Prostate gland (tissue), 2 donors: ENCODE data around the gene CELF4. TPM values are rescaled to one million over a fixed set of nuclear protein-coding genes. Genes with fewer than 3 reads are reported as not detected.

Experiments used
- DNase-seq: peaks from one replicate; pipeline ENCODE4 v3.0.0-alpha.2; 2019; ENCODE audit warnings: low spot score
- H3K27ac ChIP-seq, 2 donors: fragments of 200-600 bp; sonication (generic); 2 replicates each; pipeline ENCODE4 v1.5.1; 2017 to 2019
- H3K27me3 ChIP-seq: fragments of 200-600 bp; sonication (generic); replicated peaks from 2 replicates; pipeline ENCODE4 v1.5.1; 2019; ENCODE audit not compliant: insufficient read depth
- H3K36me3 ChIP-seq, 2 donors: fragments of 200-600 bp; sonication (generic); 1 replicate in 1 of 2; 2 replicates in 1 of 2; pipeline versions ENCODE4 v1.5.1 to v1.8.1; 2017 to 2019
- H3K4me1 ChIP-seq: fragments of 200-600 bp; sonication (generic); replicated peaks from 2 replicates; pipeline ENCODE4 v1.5.1; 2019
- H3K4me3 ChIP-seq, 2 donors: fragments of 200-600 bp; sonication (generic); 2 replicates each; pipeline ENCODE4 v1.5.1; 2017 to 2019
- H3K9me3 ChIP-seq: fragments of 200-600 bp; sonication (generic); 2 replicates; pipeline ENCODE4 v1.5.1; 2017
- POLR2A ChIP-seq: fragments of 450-650 bp; IDR thresholded peaks from one replicate; pipeline ENCODE4 v1.6.1; 2016; ENCODE audit warnings: antibody characterized with exemption, mild to moderate bottlenecking
- POLR2AphosphoS5 ChIP-seq: sonication (generic); formaldehyde crosslinking; IDR thresholded peaks from one replicate; pipeline ENCODE4 v1.6.1; 2017; ENCODE audit warnings: antibody characterized with exemption
- WGBS: methylation state at CpG from one replicate; pipeline ENCODE4 v1.1.5; 2018; 5-methylcytosine and 5-hydroxymethylcytosine counted together
- intact Hi-C: fragments of 100-400 bp; cut with DNase I; formaldehyde crosslinking; loops from one replicate; pipeline ENCODE4 v1.14.2; 2022
- total RNA-seq, 2 donors: library from RNA; depleted of rRNA; stranded (reverse); fragments of >200 nt; gene quantifications; one replicate each; pipeline ENCODE4 v1.1.0, GENCODE V29; 2016
- TF ChIP-seq, protein P1 (sequence below), 4 experiments: fragments of 200-600 bp in 2 of 4; fragments of 450-650 bp in 2 of 4; sonication (generic) in 2 of 4; IDR thresholded peaks; 1 replicate in 3 of 4; 2 replicates in 1 of 4; pipeline ENCODE4 v1.5.1; 2016 to 2019; ENCODE audit warnings: antibody characterized with exemption in 4 of 4, mild to moderate bottlenecking in 2 of 4, moderate library complexity in 2 of 4

CELF4 gene
- total RNA-seq, 2 donors from 2014 or later = 7.8 to 8.5 TPM

DNA sequence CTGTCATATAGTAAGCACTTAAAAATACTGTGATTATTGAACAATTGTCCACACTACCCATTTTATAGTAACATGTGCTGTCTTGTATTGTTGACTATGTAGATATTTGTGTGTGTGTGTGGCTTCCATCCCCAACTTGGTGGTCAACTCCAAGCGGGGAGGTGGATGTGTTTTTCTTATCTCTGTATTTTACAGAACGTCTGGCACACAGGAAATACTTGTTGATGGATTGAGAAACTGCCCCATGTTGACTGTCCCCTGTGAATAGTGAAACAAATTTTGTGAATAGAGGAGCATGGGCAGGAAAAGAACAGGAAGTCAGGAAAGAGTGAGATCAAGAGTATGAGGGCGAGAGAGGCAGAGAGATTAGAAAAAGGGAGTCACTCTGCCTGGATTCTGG, 83.6 kb downstream of the CELF4 start:
- intact Hi-C loops = no loop called here
- Histone ChIP-seq H3K27me3 (peaks cover 21% of the 10 kb centered on the region), H3K9me3 (no peaks in the 10 kb centered on the region), H3K4me1 (no peaks in the 10 kb centered on the region), H3K4me3 (no peak overlapping the region), H3K36me3 (no peaks in the 10 kb centered on the region), H3K27ac (no peak overlapping the region)
- 50% methylated on average over 3 of the region's 3 CpGs for WGBS
- DNase-seq = no peak
- TF ChIP-seq POLR2A (no peak), POLR2AphosphoS5 (no peak)
- TF ChIP-seq, protein P1, sequence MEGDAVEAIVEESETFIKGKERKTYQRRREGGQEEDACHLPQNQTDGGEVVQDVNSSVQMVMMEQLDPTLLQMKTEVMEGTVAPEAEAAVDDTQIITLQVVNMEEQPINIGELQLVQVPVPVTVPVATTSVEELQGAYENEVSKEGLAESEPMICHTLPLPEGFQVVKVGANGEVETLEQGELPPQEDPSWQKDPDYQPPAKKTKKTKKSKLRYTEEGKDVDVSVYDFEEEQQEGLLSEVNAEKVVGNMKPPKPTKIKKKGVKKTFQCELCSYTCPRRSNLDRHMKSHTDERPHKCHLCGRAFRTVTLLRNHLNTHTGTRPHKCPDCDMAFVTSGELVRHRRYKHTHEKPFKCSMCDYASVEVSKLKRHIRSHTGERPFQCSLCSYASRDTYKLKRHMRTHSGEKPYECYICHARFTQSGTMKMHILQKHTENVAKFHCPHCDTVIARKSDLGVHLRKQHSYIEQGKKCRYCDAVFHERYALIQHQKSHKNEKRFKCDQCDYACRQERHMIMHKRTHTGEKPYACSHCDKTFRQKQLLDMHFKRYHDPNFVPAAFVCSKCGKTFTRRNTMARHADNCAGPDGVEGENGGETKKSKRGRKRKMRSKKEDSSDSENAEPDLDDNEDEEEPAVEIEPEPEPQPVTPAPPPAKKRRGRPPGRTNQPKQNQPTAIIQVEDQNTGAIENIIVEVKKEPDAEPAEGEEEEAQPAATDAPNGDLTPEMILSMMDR (IDR thresholded peaks at IDR 0.05) = no peak

DNA sequence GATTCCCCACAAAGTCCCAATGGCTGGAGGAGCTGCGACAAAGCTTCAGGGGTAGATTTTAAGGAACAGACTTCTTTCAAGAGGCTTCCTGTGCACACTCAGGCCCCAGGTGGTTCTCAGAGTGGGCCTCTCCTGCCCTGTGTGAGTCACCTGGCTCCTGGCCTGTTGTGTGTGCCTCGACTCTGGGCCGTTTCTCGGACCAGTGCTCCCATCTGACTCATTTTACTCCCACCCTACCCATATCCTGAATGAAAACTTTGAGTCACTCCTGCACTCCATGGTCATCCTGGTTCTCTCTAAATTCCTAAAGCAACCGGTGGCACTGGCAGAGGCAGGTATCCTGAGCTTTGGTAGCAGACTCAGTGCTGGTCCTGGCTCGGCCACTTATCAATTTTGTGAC, 84.1 kb downstream of the CELF4 start:
- intact Hi-C loops = no loop called here
- Histone ChIP-seq H3K27me3 (peaks cover 16% of the 10 kb centered on the region), H3K27ac (no peak overlapping the region), H3K4me1 (no peaks in the 10 kb centered on the region), H3K36me3 (no peaks in the 10 kb centered on the region), H3K9me3 (no peaks in the 10 kb centered on the region), H3K4me3 (no peak overlapping the region)
- WGBS = 70% methylated on average over 6 of the region's 6 CpGs
- no peak for DNase-seq
- TF ChIP-seq POLR2A = no peak
- TF ChIP-seq, protein P1 (IDR thresholded peaks at IDR 0.05) = no peak
- TF ChIP-seq POLR2AphosphoS5 = no peak

DNA sequence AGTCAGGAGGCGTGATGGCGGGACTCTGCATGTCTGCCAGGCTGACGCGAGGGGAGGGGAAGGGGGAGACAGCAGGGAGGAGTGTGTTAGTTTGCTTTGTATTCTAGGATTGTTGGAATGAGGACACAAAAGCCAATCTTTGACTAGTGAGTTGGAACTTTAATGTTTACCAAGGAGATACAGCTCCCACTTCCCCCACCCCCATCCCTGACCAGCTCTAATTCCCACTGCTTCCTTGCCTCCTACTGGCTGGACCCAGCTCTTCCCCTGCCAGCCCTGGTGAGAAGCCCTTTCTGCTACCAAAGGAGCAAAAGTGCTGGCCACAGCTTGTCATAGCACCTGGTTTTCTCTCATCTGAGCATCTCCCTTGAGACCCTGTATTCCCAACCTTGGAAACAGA, 84.5 kb downstream of the CELF4 start:
- WGBS = 29% methylated on average over 4 of the region's 4 CpGs
- H3K9me3 ChIP-seq = no peaks in the 10 kb centered on the region
- H3K4me3 ChIP-seq = no peak overlapping the region
- H3K27me3 ChIP-seq = peaks cover 11% of the 10 kb centered on the region
- H3K36me3 ChIP-seq = no peaks in the 10 kb centered on the region
- H3K4me1 ChIP-seq = no peaks in the 10 kb centered on the region
- H3K27ac ChIP-seq = no peak overlapping the region
- DNase-seq = no peak
- no peak for TF ChIP-seq POLR2A
- TF ChIP-seq, protein P1 (IDR thresholded peaks at IDR 0.05) = no peak
- no peak for TF ChIP-seq POLR2AphosphoS5
- intact Hi-C loops = no loop called here

DNA sequence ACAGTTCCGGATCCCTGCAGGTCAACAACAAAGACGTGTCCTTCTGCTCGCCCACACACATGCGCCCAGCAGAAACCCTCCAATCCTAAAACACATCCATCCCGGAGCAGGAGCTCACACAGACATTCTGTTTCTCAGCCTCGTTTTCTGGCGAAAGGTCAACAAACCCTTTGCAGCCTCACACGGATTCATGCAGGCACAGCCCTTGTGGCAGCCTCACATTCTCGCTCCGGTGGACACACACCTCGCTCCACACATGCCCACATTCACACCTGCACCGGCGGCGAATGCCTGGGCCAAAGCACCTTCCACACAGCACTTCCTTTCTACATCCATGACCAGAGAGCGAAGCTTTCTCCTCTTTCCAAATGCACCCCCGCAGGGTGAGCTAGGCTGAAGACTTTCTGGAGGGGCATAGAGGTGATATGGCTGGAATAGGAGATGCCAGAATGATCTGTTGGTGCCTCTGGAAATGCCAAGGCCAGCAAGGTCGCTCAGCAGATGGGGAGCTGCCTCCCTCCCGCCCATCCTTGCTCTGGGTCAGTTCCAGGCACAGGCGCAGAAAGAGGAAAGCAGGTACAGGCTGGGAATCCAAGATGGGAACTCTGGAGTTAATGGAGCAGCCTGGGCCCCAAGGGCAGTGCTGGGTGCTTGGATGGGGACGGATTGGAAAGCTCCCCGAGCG, 88.8 kb downstream of the CELF4 start:
- WGBS = 62% methylated on average over 22 of the region's 22 CpGs
- no peak for DNase-seq
- H3K36me3 ChIP-seq = no peaks in the 10 kb centered on the region
- no peak for TF ChIP-seq POLR2A
- no peak for TF ChIP-seq POLR2AphosphoS5
- TF ChIP-seq, protein P1 (IDR thresholded peaks at IDR 0.05) = no peak
- H3K27ac ChIP-seq = no peak overlapping the region
- H3K27me3 ChIP-seq = peaks cover 4% of the 10 kb centered on the region
- no peaks in the 10 kb centered on the region for H3K9me3 ChIP-seq
- intact Hi-C loops = no loop called here
- no peaks in the 10 kb centered on the region for H3K4me1 ChIP-seq
- H3K4me3 ChIP-seq = no peak overlapping the region

DNA sequence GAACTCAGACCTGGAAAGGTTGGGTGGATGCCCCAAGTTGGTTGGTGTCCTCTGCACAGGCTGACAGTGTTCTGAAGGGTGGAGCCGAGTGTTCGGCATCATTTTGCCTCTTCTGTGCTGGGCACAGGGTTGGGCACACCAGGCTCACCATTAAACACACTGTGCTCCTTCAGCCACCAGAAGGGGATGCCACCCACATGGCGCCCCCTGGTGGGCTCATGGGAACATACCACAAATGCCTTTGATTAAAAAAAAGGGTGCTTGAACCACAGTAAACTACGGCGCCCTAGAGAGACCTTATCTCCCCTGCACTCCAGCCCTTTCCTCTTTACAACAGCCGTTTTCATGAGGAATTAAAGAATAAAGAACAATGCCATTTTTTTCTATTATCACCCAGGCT, 89.4 kb downstream of the CELF4 start:
- Histone ChIP-seq H3K9me3 (no peaks in the 10 kb centered on the region), H3K27me3 (peaks cover 4% of the 10 kb centered on the region), H3K27ac (no peak overlapping the region), H3K4me3 (no peak overlapping the region), H3K4me1 (no peaks in the 10 kb centered on the region), H3K36me3 (no peaks in the 10 kb centered on the region)
- 26% methylated on average over 6 of the region's 6 CpGs for WGBS
- intact Hi-C loops = no loop called here
- TF ChIP-seq, protein P1 (IDR thresholded peaks at IDR 0.05) = peak in 3 of 4 experiments; percentile 9 to 30 (median 24)
- TF ChIP-seq POLR2AphosphoS5 = no peak
- no peak for DNase-seq
